Placental epithelial cell (primary cell): ENCODE data around the gene CXCL1. TPM values are rescaled to one million over a fixed set of nuclear protein-coding genes. Genes with fewer than 3 reads are reported as not detected.

Experiments used
- total RNA-seq: library from RNA; depleted of rRNA; stranded (reverse); fragments of >200 nt; gene quantifications from 2 replicates; pipeline ENCODE4 v1.2.3, GENCODE V29; 2012

Gene CXCL1
- not detected in 2 replicates for total RNA-seq

GRCh38 chr4:73869130-73870055 is at the start of gene CXCL1:
Gene CXCL1 (plus strand): TSS chr4:73869393. CDS start chr4:73869471, 78 bp downstream.

DNA sequence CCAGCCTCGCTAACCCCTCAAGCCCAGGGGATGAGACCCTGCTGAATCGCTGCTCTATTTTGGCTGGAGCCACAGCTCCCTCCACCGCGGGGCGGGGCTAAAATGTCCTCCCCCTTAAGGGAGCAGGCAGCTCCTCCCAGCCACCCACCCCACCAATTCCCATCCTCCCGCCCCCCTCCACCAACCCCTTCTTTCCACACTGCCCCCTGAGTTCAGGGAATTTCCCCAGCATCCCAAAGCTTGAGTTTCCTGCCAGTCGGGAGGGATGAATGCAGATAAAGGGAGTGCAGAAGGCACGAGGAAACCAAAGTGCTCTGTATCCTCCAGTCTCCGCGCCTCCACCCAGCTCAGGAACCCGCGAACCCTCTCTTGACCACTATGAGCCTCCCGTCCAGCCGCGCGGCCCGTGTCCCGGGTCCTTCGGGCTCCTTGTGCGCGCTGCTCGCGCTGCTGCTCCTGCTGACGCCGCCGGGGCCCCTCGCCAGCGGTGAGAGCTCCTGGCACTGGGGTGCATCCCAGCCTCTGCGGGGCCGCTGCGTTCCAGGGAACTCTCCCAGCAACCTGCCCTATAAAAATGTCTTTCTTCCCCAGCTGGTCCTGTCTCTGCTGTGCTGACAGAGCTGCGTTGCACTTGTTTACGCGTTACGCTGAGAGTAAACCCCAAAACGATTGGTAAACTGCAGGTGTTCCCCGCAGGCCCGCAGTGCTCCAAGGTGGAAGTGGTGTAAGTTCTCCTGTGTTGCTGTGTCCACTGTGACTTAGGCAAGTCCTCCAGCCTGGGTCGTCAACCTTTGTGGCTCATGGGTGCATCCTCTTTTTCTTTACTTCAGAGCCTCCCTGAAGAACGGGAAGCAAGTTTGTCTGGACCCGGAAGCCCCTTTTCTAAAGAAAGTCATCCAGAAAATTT is 32.6 kb upstream of the CXCL1 start, which contains the start of gene CXCL6:
Gene CXCL6, plus strand, starts transcription at position 306 of the 907 bp plus-strand sequence. Its CDS starts 73 bp downstream, at position 379.

DNA sequence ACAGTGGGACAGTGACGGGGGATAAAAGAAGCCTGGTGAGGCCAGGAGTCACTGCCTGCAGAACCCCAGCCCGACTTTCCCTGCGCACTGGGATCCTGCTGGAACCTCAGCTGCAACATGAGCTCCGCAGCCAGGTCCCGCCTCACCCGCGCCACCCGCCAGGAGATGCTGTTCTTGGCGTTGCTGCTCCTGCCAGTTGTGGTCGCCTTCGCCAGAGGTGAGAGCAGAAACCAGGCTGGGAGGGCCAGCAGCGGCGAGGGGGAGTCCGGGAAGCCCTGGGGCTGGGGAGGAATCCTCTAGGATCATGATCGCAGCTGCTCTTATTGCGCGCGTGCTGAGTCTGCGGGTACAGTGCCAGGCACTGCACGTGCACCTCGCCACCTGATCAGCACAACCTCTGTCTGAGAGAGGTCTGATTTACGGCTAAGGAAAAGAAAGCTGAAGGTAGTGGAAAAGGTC is 15.9 kb upstream of the CXCL1 start, which contains the start of gene PF4V1:
Gene PF4V1, plus strand, starts transcription at position 51 of the 459 bp plus-strand sequence. Its CDS starts 67 bp downstream, at position 118.

Other genes starting within 250 kb of the CXCL1 start
- 0.33 and 0.39 TPM in 2 replicates for gene RASSF6, start 249.0 kb upstream of the CXCL1 start, total RNA-seq
- 0.33 and 1.2 TPM in 2 replicates for gene CXCL8, start 128.8 kb upstream of the CXCL1 start, total RNA-seq
- gene CXCL6, start 32.7 kb upstream of the CXCL1 start, total RNA-seq: 0.39 TPM in 1 of 2 replicates, not detected in the other
- not detected in 2 replicates for gene PF4V1, start 16.1 kb upstream of the CXCL1 start, total RNA-seq
- not detected in 2 replicates for gene PF4, start 112.6 kb downstream of the CXCL1 start, total RNA-seq
- not detected in 2 replicates for gene PPBP, start 118.8 kb downstream of the CXCL1 start, total RNA-seq
- gene CXCL5, start 129.3 kb downstream of the CXCL1 start, total RNA-seq: under 0.01 TPM in 1 of 2 replicates, not detected in the other
- not detected in 2 replicates for gene CXCL3, start 169.3 kb downstream of the CXCL1 start, total RNA-seq
- 0.54 and 1.2 TPM in 2 replicates for gene CXCL2, start 229.8 kb downstream of the CXCL1 start, total RNA-seq